GM19351 (cell line): ENCODE measurements around the gene DEFB110.
A peak's percentile ranks its signal among the peaks of the same experiment; 100 is the strongest.

Experiments used
- ATAC-seq: cut with Tn5 transposase; IDR thresholded peaks from one replicate; pipeline ENCODE4 v1.9.1; 2021; ENCODE audit warnings: mild to moderate bottlenecking, moderate library complexity; ENCODE audit not compliant: unreplicated experiment

DEFB110 gene

GRCh38 chr6:50021894-50022293, at the start of gene DEFB110:
DEFB110 (minus strand) TSS chr6:50021994; CDS start chr6:50021935, 59 bp downstream.
- ATAC-seq: no peak

GRCh38 chr6:50070101-50070500, 48.3 kb upstream of the DEFB110 start:
- ATAC-seq: no peak

- ATAC-seq: peak; percentile 73
Measured at GRCh38 chr6:50062051-50062450, 40.3 kb upstream of the DEFB110 start.

GRCh38 chr6:50056242-50056641, 34.4 kb upstream of the DEFB110 start:
- peak; percentile 85 for ATAC-seq

- ATAC-seq: no peak
Measured at GRCh38 chr6:50049829-50050228, 28.0 kb upstream of the DEFB110 start, which contains the start of gene DEFB112. DEFB112 (minus strand) TSS chr6:50049929; CDS start chr6:50049869, 60 bp downstream.

GRCh38 chr6:50047026-50047425, 25.2 kb upstream of the DEFB110 start:
- no peak for ATAC-seq

- peak; percentile 85 for ATAC-seq
Measured at GRCh38 chr6:50030777-50031562, 9.2 kb upstream of the DEFB110 start.

- no peak for ATAC-seq
Measured at GRCh38 chr6:50030350-50030749, 8.6 kb upstream of the DEFB110 start.

GRCh38 chr6:50025258-50025657, 3.5 kb upstream of the DEFB110 start:
- ATAC-seq: no peak

- no peak for ATAC-seq
Measured at GRCh38 chr6:50007819-50008218, 14.0 kb downstream of the DEFB110 start.

GRCh38 chr6:50003139-50003538, 18.7 kb downstream of the DEFB110 start:
- ATAC-seq: no peak

- no peak for ATAC-seq
Measured at GRCh38 chr6:49995278-49995677, 26.5 kb downstream of the DEFB110 start.

GRCh38 chr6:49988900-49989299, 32.9 kb downstream of the DEFB110 start:
- no peak for ATAC-seq

GRCh38 chr6:49987749-49988148, 34.0 kb downstream of the DEFB110 start:
- no peak for ATAC-seq

GRCh38 chr6:49986551-49986950, 35.2 kb downstream of the DEFB110 start:
- no peak for ATAC-seq

GRCh38 chr6:49982046-49982445, 39.7 kb downstream of the DEFB110 start:
- ATAC-seq: no peak

- ATAC-seq: peak; percentile 65
Measured at GRCh38 chr6:49980898-49981297, 40.9 kb downstream of the DEFB110 start.

- ATAC-seq: peak; percentile 65
Measured at GRCh38 chr6:49979584-49979983, 42.2 kb downstream of the DEFB110 start.

- ATAC-seq: peak; percentile 33
Measured at GRCh38 chr6:49978332-49979226, 43.2 kb downstream of the DEFB110 start.

GRCh38 chr6:49969605-49970004, 52.2 kb downstream of the DEFB110 start, which contains the start of gene DEFB113:
DEFB113 (minus strand) TSS chr6:49969625; CDS start chr6:49969625, 0 bp downstream.
- no peak for ATAC-seq
